Esophagus muscularis mucosa (tissue), 3 donors: ENCODE results near the gene ZAR1L.
"Not testable (repeated sequence)": the region's sequence is repeated elsewhere in the genome, so short reads cannot be mapped to it uniquely, and the experiment has no call there.

Experiments
- POLR2A ChIP-seq: fragments of 450-650 bp; IDR thresholded peaks from one replicate; pipeline ENCODE4 v1.6.1; 2017; ENCODE audit warnings: antibody characterized with exemption, moderate library complexity, mild to moderate bottlenecking, low read depth
- TF ChIP-seq, protein P1 (sequence below), 3 experiments: fragments of 200-600 bp in 2 of 3; fragments of 450-650 bp in 1 of 3; sonication (generic) in 2 of 3; IDR thresholded peaks; one replicate each; pipeline ENCODE4 v1.5.1; 2017 to 2019; ENCODE audit warnings: antibody characterized with exemption in 3 of 3, mild to moderate bottlenecking in 2 of 3, moderate library complexity in 1 of 3

- TF ChIP-seq, protein P1, sequence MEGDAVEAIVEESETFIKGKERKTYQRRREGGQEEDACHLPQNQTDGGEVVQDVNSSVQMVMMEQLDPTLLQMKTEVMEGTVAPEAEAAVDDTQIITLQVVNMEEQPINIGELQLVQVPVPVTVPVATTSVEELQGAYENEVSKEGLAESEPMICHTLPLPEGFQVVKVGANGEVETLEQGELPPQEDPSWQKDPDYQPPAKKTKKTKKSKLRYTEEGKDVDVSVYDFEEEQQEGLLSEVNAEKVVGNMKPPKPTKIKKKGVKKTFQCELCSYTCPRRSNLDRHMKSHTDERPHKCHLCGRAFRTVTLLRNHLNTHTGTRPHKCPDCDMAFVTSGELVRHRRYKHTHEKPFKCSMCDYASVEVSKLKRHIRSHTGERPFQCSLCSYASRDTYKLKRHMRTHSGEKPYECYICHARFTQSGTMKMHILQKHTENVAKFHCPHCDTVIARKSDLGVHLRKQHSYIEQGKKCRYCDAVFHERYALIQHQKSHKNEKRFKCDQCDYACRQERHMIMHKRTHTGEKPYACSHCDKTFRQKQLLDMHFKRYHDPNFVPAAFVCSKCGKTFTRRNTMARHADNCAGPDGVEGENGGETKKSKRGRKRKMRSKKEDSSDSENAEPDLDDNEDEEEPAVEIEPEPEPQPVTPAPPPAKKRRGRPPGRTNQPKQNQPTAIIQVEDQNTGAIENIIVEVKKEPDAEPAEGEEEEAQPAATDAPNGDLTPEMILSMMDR (IDR thresholded peaks at IDR 0.05), result not testable (repeated sequence)
- not testable (repeated sequence) for TF ChIP-seq POLR2A
Measured at GRCh38 chr13:32355935-32356334, 40.8 kb upstream of the ZAR1L start.
